Neural cell (in vitro differentiated cells): ENCODE data around the gene CCDC87. TPM values are rescaled to one million over a fixed set of nuclear protein-coding genes. Genes with fewer than 3 reads are reported as not detected.

Experiments
- H2AFZ ChIP-seq: fragments of 200-600, 300-800 bp; sonication (generic), shearing (Covaris generic); 2 replicates; pipeline ENCODE4 v1.6.0; 2014; ENCODE audit warnings: low read depth, mild to moderate bottlenecking, antibody characterized with exemption, low read length, moderate library complexity
- H3F3A ChIP-seq: fragments of 200-600 bp; shearing (Covaris generic); 2 replicates; pipeline ENCODE4 v1.6.1; 2016; ENCODE audit warnings: mild to moderate bottlenecking, moderate library complexity, mixed read lengths, antibody characterized with exemption, low read length; ENCODE audit not compliant: insufficient read depth, poor library complexity, severe bottlenecking
- H3K27ac ChIP-seq: fragments of 200-600, 300-800 bp; sonication (generic), shearing (Covaris generic); 2 replicates; pipeline ENCODE4 v1.5.1; 2014; ENCODE audit warnings: mild to moderate bottlenecking, low read length, moderate library complexity
- H3K27me3 ChIP-seq: fragments of 300-800, 200-600 bp; sonication (generic), shearing (Covaris generic); 2 replicates; pipeline ENCODE4 v1.6.0; 2014; ENCODE audit warnings: mild to moderate bottlenecking, low read depth, low read length, moderate library complexity; ENCODE audit not compliant: insufficient read depth
- H3K36me3 ChIP-seq: fragments of 300-800, 200-600 bp; sonication (generic), shearing (Covaris generic); 2 replicates; pipeline ENCODE4 v1.5.1; 2014; ENCODE audit warnings: mild to moderate bottlenecking, antibody characterized with exemption, low read length, moderate library complexity; ENCODE audit not compliant: insufficient read depth
- H3K4me2 ChIP-seq: fragments of 300-800, 200-600 bp; sonication (generic), shearing (Covaris generic); 2 replicates; pipeline ENCODE4 v1.6.0; 2014; ENCODE audit warnings: mild to moderate bottlenecking, low read length
- H3K4me3 ChIP-seq: fragments of 300-800, 200-600 bp; sonication (generic), shearing (Covaris generic); 2 replicates; pipeline ENCODE4 v1.5.1; 2014; ENCODE audit warnings: mild to moderate bottlenecking, low read length, moderate library complexity
- H3K79me2 ChIP-seq: fragments of 200-600 bp; shearing (Covaris generic); replicated peaks from 2 replicates; pipeline ENCODE4 v1.6.0; 2014; ENCODE audit warnings: mild to moderate bottlenecking, low read length, moderate library complexity; ENCODE audit not compliant: insufficient read depth
- H3K9ac ChIP-seq: fragments of 300-800, 200-600 bp; sonication (generic), shearing (Covaris generic); 2 replicates; pipeline ENCODE4 v1.6.1; 2016; ENCODE audit warnings: mild to moderate bottlenecking, low read length, mixed read lengths
- H3K9me2 ChIP-seq: fragments of 200-600 bp; shearing (Covaris generic); 2 replicates; pipeline ENCODE4 v1.6.1; 2016; ENCODE audit warnings: mild to moderate bottlenecking, low read length, mixed read lengths; ENCODE audit not compliant: insufficient read depth
- H3K9me3 ChIP-seq: fragments of 200-600, 300-800 bp; sonication (generic), shearing (Covaris generic); 2 replicates; pipeline ENCODE4 v1.6.1; 2016; ENCODE audit warnings: mild to moderate bottlenecking, mixed run types, low read length, moderate library complexity, mixed read lengths
- H4K20me1 ChIP-seq: fragments of 200-600 bp; shearing (Covaris generic); 2 replicates; pipeline ENCODE4 v1.6.1; 2016; ENCODE audit warnings: mild to moderate bottlenecking, mixed run types; ENCODE audit not compliant: insufficient read depth
- EP300 ChIP-seq: fragments of 450-650 bp; conservative IDR thresholded peaks from 2 replicates; pipeline ENCODE4 v1.6.1; 2014; ENCODE audit warnings: antibody characterized with exemption, mild to moderate bottlenecking, moderate library complexity; ENCODE audit not compliant: poor library complexity, severe bottlenecking
- EZH2 ChIP-seq: fragments of 200-600, 300-800 bp; shearing (Covaris generic), sonication (generic); IDR thresholded peaks from 2 replicates; pipeline ENCODE4 v1.6.1; 2014; ENCODE audit warnings: antibody characterized with exemption, low read length, borderline replicate concordance, mild to moderate bottlenecking; ENCODE audit not compliant: insufficient read depth, poor library complexity, severe bottlenecking
- MXI1 ChIP-seq: fragments of 450-650 bp; conservative IDR thresholded peaks from 2 replicates; pipeline ENCODE4 v1.6.1; 2014; ENCODE audit warnings: antibody characterized with exemption, mild to moderate bottlenecking; ENCODE audit not compliant: poor library complexity, severe bottlenecking
- POLR2AphosphoS5 ChIP-seq: IDR thresholded peaks from 2 replicates; pipeline ENCODE4 v1.6.1; 2012
- RAD21 ChIP-seq: fragments of 450-650 bp; conservative IDR thresholded peaks from 2 replicates; pipeline ENCODE4 v1.6.1; 2014; ENCODE audit warnings: antibody characterized with exemption, mild to moderate bottlenecking, moderate library complexity
- SMC3 ChIP-seq: fragments of 450-650 bp; conservative IDR thresholded peaks from 2 replicates; pipeline ENCODE4 v1.6.1; 2014; ENCODE audit warnings: antibody characterized with exemption, mild to moderate bottlenecking, moderate library complexity; ENCODE audit not compliant: poor library complexity
- TAF1 ChIP-seq: IDR thresholded peaks from 2 replicates; pipeline ENCODE4 v1.6.1; 2012; ENCODE audit warnings: low read depth
- polyA plus RNA-seq: library from polyadenylated mRNA; depleted of rRNA; stranded (reverse); fragments of >200 nt; gene quantifications from 2 replicates; pipeline ENCODE4 v1.2.3, GENCODE V29; 2014
- TF ChIP-seq, protein P1 (sequence below): IDR thresholded peaks from 2 replicates; pipeline ENCODE4 v1.6.1; 2012; ENCODE audit warnings: borderline replicate concordance
- TF ChIP-seq, protein P2 (sequence below): fragments of 450-650 bp; IDR thresholded peaks from 2 replicates; pipeline ENCODE4 v1.5.1; 2014; ENCODE audit warnings: antibody characterized with exemption, mild to moderate bottlenecking, moderate library complexity; ENCODE audit not compliant: poor library complexity, severe bottlenecking

Gene CCDC87
- polyA plus RNA-seq, 1 donor from 2014 or later = not detected

DNA sequence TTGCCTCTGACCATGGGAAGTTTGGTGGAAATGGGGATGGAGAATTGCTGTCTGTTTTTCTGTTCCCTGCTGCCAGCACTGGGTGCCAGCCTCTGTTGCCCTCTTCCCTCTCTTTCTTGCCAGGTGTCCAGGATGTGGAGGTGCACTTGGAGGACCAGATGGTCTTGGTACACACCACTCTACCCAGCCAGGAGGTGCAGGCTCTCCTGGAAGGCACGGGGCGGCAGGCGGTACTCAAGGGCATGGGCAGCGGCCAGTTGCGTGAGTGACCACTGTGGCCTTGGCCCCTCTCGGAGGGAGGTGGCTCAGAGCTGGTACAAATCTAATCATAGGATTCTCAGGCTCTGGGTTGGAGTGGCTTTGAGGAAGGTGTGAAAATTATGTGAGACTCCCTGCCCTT is 6.1 kb upstream of the CCDC87 start:
- Histone ChIP-seq H3F3A (no peaks in the 10 kb centered on the region), H3K79me2 (no peaks in the 10 kb centered on the region), H2AFZ (no peak overlapping the region), H3K4me3 (no peak overlapping the region), H3K27ac (no peak overlapping the region), H3K4me2 (no peak overlapping the region), H4K20me1 (no peaks in the 10 kb centered on the region), H3K9me2 (no peaks in the 10 kb centered on the region), H3K9ac (no peak overlapping the region), H3K9me3 (no peaks in the 10 kb centered on the region), H3K36me3 (no peaks in the 10 kb centered on the region), H3K27me3 (no peaks in the 10 kb centered on the region)
- TF ChIP-seq, protein P1, sequence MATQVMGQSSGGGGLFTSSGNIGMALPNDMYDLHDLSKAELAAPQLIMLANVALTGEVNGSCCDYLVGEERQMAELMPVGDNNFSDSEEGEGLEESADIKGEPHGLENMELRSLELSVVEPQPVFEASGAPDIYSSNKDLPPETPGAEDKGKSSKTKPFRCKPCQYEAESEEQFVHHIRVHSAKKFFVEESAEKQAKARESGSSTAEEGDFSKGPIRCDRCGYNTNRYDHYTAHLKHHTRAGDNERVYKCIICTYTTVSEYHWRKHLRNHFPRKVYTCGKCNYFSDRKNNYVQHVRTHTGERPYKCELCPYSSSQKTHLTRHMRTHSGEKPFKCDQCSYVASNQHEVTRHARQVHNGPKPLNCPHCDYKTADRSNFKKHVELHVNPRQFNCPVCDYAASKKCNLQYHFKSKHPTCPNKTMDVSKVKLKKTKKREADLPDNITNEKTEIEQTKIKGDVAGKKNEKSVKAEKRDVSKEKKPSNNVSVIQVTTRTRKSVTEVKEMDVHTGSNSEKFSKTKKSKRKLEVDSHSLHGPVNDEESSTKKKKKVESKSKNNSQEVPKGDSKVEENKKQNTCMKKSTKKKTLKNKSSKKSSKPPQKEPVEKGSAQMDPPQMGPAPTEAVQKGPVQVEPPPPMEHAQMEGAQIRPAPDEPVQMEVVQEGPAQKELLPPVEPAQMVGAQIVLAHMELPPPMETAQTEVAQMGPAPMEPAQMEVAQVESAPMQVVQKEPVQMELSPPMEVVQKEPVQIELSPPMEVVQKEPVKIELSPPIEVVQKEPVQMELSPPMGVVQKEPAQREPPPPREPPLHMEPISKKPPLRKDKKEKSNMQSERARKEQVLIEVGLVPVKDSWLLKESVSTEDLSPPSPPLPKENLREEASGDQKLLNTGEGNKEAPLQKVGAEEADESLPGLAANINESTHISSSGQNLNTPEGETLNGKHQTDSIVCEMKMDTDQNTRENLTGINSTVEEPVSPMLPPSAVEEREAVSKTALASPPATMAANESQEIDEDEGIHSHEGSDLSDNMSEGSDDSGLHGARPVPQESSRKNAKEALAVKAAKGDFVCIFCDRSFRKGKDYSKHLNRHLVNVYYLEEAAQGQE = no peak
- TF ChIP-seq POLR2AphosphoS5 = no peak
- TF ChIP-seq MXI1 = no peak
- TF ChIP-seq, protein P2, sequence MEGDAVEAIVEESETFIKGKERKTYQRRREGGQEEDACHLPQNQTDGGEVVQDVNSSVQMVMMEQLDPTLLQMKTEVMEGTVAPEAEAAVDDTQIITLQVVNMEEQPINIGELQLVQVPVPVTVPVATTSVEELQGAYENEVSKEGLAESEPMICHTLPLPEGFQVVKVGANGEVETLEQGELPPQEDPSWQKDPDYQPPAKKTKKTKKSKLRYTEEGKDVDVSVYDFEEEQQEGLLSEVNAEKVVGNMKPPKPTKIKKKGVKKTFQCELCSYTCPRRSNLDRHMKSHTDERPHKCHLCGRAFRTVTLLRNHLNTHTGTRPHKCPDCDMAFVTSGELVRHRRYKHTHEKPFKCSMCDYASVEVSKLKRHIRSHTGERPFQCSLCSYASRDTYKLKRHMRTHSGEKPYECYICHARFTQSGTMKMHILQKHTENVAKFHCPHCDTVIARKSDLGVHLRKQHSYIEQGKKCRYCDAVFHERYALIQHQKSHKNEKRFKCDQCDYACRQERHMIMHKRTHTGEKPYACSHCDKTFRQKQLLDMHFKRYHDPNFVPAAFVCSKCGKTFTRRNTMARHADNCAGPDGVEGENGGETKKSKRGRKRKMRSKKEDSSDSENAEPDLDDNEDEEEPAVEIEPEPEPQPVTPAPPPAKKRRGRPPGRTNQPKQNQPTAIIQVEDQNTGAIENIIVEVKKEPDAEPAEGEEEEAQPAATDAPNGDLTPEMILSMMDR = no peak
- TF ChIP-seq EZH2 = no peak
- no peak for TF ChIP-seq RAD21
- TF ChIP-seq EP300 = no peak
- TF ChIP-seq TAF1 = no peak
- no peak for TF ChIP-seq SMC3

DNA sequence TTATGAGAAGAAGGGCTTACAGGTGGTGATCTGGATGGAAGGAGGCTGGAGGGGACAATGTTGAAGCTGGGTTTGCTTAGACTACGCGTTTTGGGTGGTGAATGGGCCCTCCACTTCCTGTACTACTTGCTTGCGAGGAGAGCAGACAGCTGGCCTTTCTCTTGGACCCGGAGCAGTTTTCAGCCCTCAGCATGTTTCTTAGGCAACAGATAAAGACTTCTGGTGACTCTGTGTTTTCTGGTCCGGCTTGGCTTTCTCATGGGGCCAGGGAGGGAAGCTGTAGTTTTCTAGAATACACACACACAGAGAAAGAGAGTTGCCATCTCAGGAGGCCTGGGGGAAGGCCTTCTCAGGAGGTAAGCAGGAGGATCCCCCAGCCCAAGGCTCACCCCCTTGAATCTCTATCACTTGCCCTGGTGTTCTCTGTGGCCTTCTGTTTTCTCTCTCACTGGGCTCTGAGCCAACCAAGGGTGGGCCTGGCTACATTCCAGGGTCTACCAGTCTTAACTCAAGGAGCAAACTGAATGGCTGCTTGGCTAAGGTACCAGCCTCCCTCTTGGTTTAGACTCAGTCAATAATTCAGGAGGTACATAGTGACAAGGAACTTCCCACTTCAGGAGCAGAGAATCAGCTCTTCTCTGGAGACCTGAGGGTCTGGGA is 2.5 kb upstream of the CCDC87 start:
- H3K36me3 ChIP-seq = no peaks in the 10 kb centered on the region
- no peaks in the 10 kb centered on the region for H3F3A ChIP-seq
- H3K27me3 ChIP-seq = no peaks in the 10 kb centered on the region
- no peak overlapping the region for H3K9ac ChIP-seq
- H3K79me2 ChIP-seq = no peaks in the 10 kb centered on the region
- no peak overlapping the region for H3K27ac ChIP-seq
- no peaks in the 10 kb centered on the region for H4K20me1 ChIP-seq
- peaks cover 14% of the 10 kb centered on the region for H3K9me3 ChIP-seq
- no peak overlapping the region for H3K4me2 ChIP-seq
- H2AFZ ChIP-seq = no peak overlapping the region
- no peak overlapping the region for H3K4me3 ChIP-seq
- TF ChIP-seq EP300 (no peak), POLR2AphosphoS5 (no peak), TAF1 (no peak), RAD21 (no peak), MXI1 (no peak)
- TF ChIP-seq, protein P1 = no peak
- no peaks in the 10 kb centered on the region for H3K9me2 ChIP-seq
